Measurements from ENCODE around the gene ZNF335.

DNA sequence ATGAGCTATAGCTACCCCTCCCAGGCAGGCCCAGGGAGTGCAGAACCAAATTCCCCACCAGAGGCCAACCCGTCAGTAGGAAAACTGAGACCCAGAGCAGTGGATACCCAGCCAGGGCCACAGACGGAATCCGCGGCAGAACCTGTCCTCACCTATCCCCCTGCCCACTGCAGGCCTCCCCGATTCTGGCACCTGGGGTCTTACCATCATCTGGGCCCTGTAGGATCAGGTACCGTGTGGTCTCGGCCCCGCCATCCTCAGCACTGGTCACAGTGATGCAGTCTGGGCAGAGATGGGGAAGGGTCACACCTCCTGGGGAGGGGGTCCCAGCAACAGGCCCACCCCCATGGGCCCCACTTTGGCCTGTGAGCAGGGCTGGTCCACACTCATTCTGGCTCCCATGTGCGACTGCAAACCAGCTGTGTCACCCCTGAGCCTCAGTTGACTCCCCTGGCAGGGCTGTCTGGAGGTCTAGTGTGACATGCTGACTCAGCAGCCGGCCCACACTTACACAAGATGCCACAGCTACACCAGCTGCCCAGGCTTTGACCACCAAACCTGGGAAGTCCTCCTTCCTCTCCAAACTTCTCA lies 3.8 kb downstream of the ZNF335 start:
- TF ChIP-seq TAF1 (IDR thresholded peaks at IDR 0.05; ENCODE audit: borderline replicate concordance, low read depth, low read length) (no peak), POLR2AphosphoS5 (IDR thresholded peaks at IDR 0.05; ENCODE audit: low read depth, low read length) (no peak)
